ENCODE data around the gene TRAM2. TPM values are rescaled to one million over a fixed set of nuclear protein-coding genes. Genes with fewer than 3 reads are reported as not detected.

TRAM2 gene
- total RNA-seq, 4 donors from 2014 or later, result 3.8 to 33.2 (median 17.6) TPM

GRCh38 chr6:52505726-52506409, 71.0 kb downstream of the TRAM2 start:
- Histone ChIP-seq H3K27ac (no peak overlapping the region), H3K4me3 (no peak overlapping the region), H3K4me1 (peaks cover 0 to under 1% of the 10 kb centered on the region in 2 donors), H3K9me3 (no peaks in the 10 kb centered on the region), H3K36me3 (no peaks in the 10 kb centered on the region), H3K27me3 (no peaks in the 10 kb centered on the region)
- intact Hi-C loops (cut with DNase I; ENCODE audit: low total_unique reads), result no loop called here
- DNase-seq, result peak in 1 of 2 donors; percentile 45
- no peak for TF ChIP-seq CTCF (IDR thresholded peaks at IDR 0.05)
- no peak for TF ChIP-seq POLR2A (IDR thresholded peaks at IDR 0.05)

- H3K27me3 ChIP-seq, result no peaks in the 10 kb centered on the region
- H3K36me3 ChIP-seq, result no peaks in the 10 kb centered on the region
- intact Hi-C loops (cut with DNase I; ENCODE audit: low total_unique reads), result no loop called here
- TF ChIP-seq CTCF (IDR thresholded peaks at IDR 0.05), result no peak
- TF ChIP-seq POLR2A (IDR thresholded peaks at IDR 0.05), result no peak
- H3K9me3 ChIP-seq, result no peaks in the 10 kb centered on the region
- H3K4me3 ChIP-seq, result no peak overlapping the region
- no peaks in the 10 kb centered on the region for H3K4me1 ChIP-seq
- no peak for DNase-seq
- peak overlapping the region; percentile 25 to 54 for H3K27ac ChIP-seq
Observed at GRCh38 chr6:52504782-52505136, 72.1 kb downstream of the TRAM2 start.

GRCh38 chr6:52503851-52504781, 72.7 kb downstream of the TRAM2 start:
- TF ChIP-seq POLR2A (IDR thresholded peaks at IDR 0.05), result no peak
- no peak for TF ChIP-seq CTCF (IDR thresholded peaks at IDR 0.05)
- Histone ChIP-seq H3K27me3 (no peaks in the 10 kb centered on the region), H3K4me3 (no peak overlapping the region), H3K9me3 (no peaks in the 10 kb centered on the region), H3K4me1 (no peaks in the 10 kb centered on the region), H3K36me3 (no peaks in the 10 kb centered on the region), H3K27ac (peak overlapping the region; percentile 25 to 54)
- intact Hi-C loops (cut with DNase I; ENCODE audit: low total_unique reads), result no loop called here
- DNase-seq, result peak; percentile 65 to 71

GRCh38 chr6:52503323-52503747, 73.5 kb downstream of the TRAM2 start:
- Histone ChIP-seq H3K36me3 (no peaks in the 10 kb centered on the region), H3K9me3 (no peaks in the 10 kb centered on the region), H3K4me1 (no peaks in the 10 kb centered on the region), H3K4me3 (no peak overlapping the region), H3K27ac (peak overlapping the region in 1 of 2 donors; percentile 54), H3K27me3 (no peaks in the 10 kb centered on the region)
- DNase-seq, result no peak
- TF ChIP-seq CTCF (IDR thresholded peaks at IDR 0.05), result no peak
- intact Hi-C loops (cut with DNase I; ENCODE audit: low total_unique reads), result no loop called here
